GM12801 (cell line): ENCODE measurements around the gene LSM5.

Experiments
- CTCF ChIP-seq: IDR thresholded peaks from one replicate; pipeline ENCODE4 v1.5.1; 2011; ENCODE audit warnings: control low read depth; ENCODE audit not compliant: insufficient read length; ENCODE audit errors: extremely low read depth

LSM5 gene

GRCh38 chr7:32502728-32503127, 12.5 kb upstream of the LSM5 start:
- no peak for TF ChIP-seq CTCF

GRCh38 chr7:32501522-32501921, 11.3 kb upstream of the LSM5 start:
- no peak for TF ChIP-seq CTCF

GRCh38 chr7:32500922-32501341, 10.8 kb upstream of the LSM5 start:
- TF ChIP-seq CTCF: no peak

GRCh38 chr7:32496052-32496813, 6.1 kb upstream of the LSM5 start:
- TF ChIP-seq CTCF: no peak

GRCh38 chr7:32495298-32496051, 5.3 kb upstream of the LSM5 start, which contains the start of gene AVL9:
TSS of gene AVL9 (plus strand) at chr7:32495489. CDS start at chr7:32495710, 221 bp downstream.
- TF ChIP-seq CTCF: no peak

- TF ChIP-seq CTCF: no peak
These were observed 4.7 kb upstream of the LSM5 start for GRCh38 chr7:32494946-32495297.

GRCh38 chr7:32489788-32490126, 423 bp downstream of the LSM5 start:
- no peak for TF ChIP-seq CTCF
